NOMO-1 treated with DMSO at 0.1 percent for 48 hours (cell line): ENCODE results near the gene IL16.

Experiments
- DNase-seq: peaks from one replicate; lab custom pipeline; 2025; ENCODE audit not compliant: unreplicated experiment; lab: John Stamatoyannopoulos, UW

Gene IL16

GRCh38 chr15:81361891-81362290 lies 165.2 kb downstream of the IL16 start:
- no peak for DNase-seq

DNA sequence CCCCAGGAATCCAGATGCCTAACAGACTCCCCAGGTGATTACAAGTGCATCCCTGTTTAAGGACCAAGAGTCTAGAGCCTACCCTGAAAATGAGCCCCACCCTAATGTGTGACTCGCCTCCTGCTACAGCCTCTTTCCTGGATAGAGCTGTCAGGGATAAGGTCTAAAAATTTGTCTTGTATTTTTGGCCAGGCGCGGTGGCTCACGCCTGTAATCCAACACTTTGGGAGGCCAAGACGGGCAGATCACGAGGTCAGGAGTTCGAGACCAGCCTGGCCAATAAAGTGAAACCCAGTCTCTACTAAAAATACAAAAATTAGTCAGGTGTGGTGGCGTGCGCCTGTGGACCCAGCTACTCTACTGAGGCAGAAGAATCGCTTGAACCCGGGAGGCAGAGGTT lies 166.1 kb downstream of the IL16 start:
- DNase-seq, result no peak

GRCh38 chr15:81363276-81363675 lies 166.6 kb downstream of the IL16 start:
- DNase-seq, result no peak
